SK-N-SH (cell line): Measurements from ENCODE around the gene SLC24A4. TPM values are rescaled to one million over a fixed set of nuclear protein-coding genes. Genes with fewer than 3 reads are reported as not detected.

Source experiments
- CTCF ChIA-PET: fragments of 300-600, 350-600 bp; formaldehyde crosslinking; extraction: SDS; loops from one replicate; lab custom pipeline; 2021; lab: Yijun Ruan, JAX
- POLR2A ChIA-PET: fragments of 350-600 bp; sonication (Branson Sonifier 250); formaldehyde crosslinking; extraction: SDS; loops from one replicate; lab custom pipeline; 2020; ENCODE audit warnings: antibody characterized with exemption, inconsistent platforms; lab: Yijun Ruan, JAX
- DNase-seq: peaks from one replicate; pipeline ENCODE4 v3.0.0; 2012
- H2AFZ ChIP-seq: fragments of 200-600 bp; sonication (generic); 2 replicates; pipeline ENCODE4 v1.8.1; 2016; ENCODE audit warnings: antibody characterized with exemption, mild to moderate bottlenecking, low read depth
- H3F3A ChIP-seq: fragments of 200-600 bp; sonication (generic); replicated peaks from 2 replicates; pipeline ENCODE3; 2016; ENCODE audit warnings: antibody characterized with exemption, mild to moderate bottlenecking; ENCODE audit not compliant: insufficient read depth
- H3K27ac ChIP-seq, 2 experiments: fragments of 200-500 bp in 1 of 2; fragments of 200-600 bp in 1 of 2; sonication (Bioruptor generic) in 1 of 2; sonication (generic), shearing (Covaris generic) in 1 of 2; 2 replicates each; pipeline versions ENCODE4 v1.5.1 to v1.6.1; 2014 to 2016; ENCODE audit warnings: low read depth in 2 of 2, inconsistent platforms in 1 of 2, low read length in 1 of 2, mild to moderate bottlenecking in 1 of 2, mixed read lengths in 1 of 2
- H3K27me3 ChIP-seq: fragments of 200-600 bp; sonication (generic), shearing (Covaris generic); 2 replicates; pipeline ENCODE4 v1.6.1; 2016; ENCODE audit warnings: mixed run types; ENCODE audit not compliant: insufficient read depth
- H3K36me3 ChIP-seq, 2 experiments: fragments of 200-500 bp in 1 of 2; fragments of 200-600 bp in 1 of 2; sonication (Bioruptor generic) in 1 of 2; sonication (generic) in 1 of 2; replicated peaks in 1 of 2; 2 replicates each; pipeline versions ENCODE3 to v1.5.1; 2014 to 2016; ENCODE audit warnings: low read length in 1 of 2, mild to moderate bottlenecking in 1 of 2; ENCODE audit not compliant: insufficient read depth in 2 of 2, control insufficient read depth in 1 of 2
- H3K4me1 ChIP-seq, 2 experiments: fragments of 200-500 bp in 1 of 2; fragments of 200-600 bp in 1 of 2; sonication (Bioruptor generic) in 1 of 2; sonication (generic), shearing (Covaris generic) in 1 of 2; 2 replicates each; pipeline versions ENCODE4 v1.5.1 to v1.6.1; 2014 to 2016; ENCODE audit warnings: low read depth in 1 of 2, low read length in 1 of 2, mixed run types in 1 of 2; ENCODE audit not compliant: insufficient read depth in 2 of 2, control insufficient read depth in 1 of 2
- H3K4me2 ChIP-seq: fragments of 200-600 bp; sonication (generic), shearing (Covaris generic); 2 replicates; pipeline ENCODE4 v1.6.1; 2017; ENCODE audit warnings: mixed run types
- H3K4me3 ChIP-seq, 2 experiments: fragments of 200-500 bp in 1 of 2; fragments of 200-600 bp in 1 of 2; sonication (Bioruptor generic) in 1 of 2; sonication (generic), shearing (Covaris generic) in 1 of 2; 2 replicates each; pipeline versions ENCODE4 v1.5.1 to v1.8.1; 2014 to 2016; ENCODE audit warnings: low read depth in 2 of 2, inconsistent platforms in 1 of 2, low read length in 1 of 2, mild to moderate bottlenecking in 1 of 2, mixed read lengths in 1 of 2, moderate library complexity in 1 of 2
- H3K79me2 ChIP-seq: fragments of 200-600 bp; sonication (generic); 2 replicates; pipeline ENCODE4 v1.8.1; 2017; ENCODE audit warnings: mild to moderate bottlenecking; ENCODE audit not compliant: insufficient read depth
- H3K9ac ChIP-seq: fragments of 200-600 bp; sonication (generic); 2 replicates; pipeline ENCODE4 v1.6.1; 2017; ENCODE audit warnings: mixed run types
- H3K9me2 ChIP-seq: fragments of 200-600 bp; sonication (generic); 2 replicates; pipeline ENCODE4 v1.6.1; 2017; ENCODE audit warnings: mixed run types
- H3K9me3 ChIP-seq: fragments of 200-600 bp; sonication (generic); 2 replicates; pipeline ENCODE4 v1.6.1; 2017; ENCODE audit warnings: mixed run types, mild to moderate bottlenecking, moderate library complexity
- H4K20me1 ChIP-seq: fragments of 200-600 bp; sonication (generic); 2 replicates; pipeline ENCODE4 v1.6.1; 2017; ENCODE audit warnings: mild to moderate bottlenecking, mixed run types; ENCODE audit not compliant: insufficient read depth
- EP300 ChIP-seq, 2 experiments: IDR thresholded peaks; 2 replicates each; pipeline versions ENCODE4 v1.4.0 to v1.6.1; 2012; ENCODE audit warnings: borderline replicate concordance in 1 of 2, low read depth in 1 of 2, low read length in 1 of 2
- EZH2phosphoT487 ChIP-seq: fragments of 200-600 bp; sonication (generic); IDR thresholded peaks from 2 replicates; pipeline ENCODE4 v1.6.1; 2017; ENCODE audit warnings: low read depth, mixed run types, mild to moderate bottlenecking, antibody characterized with exemption, moderate library complexity, borderline replicate concordance
- GABPA ChIP-seq: IDR thresholded peaks from 2 replicates; pipeline ENCODE4 v1.4.0; 2012; ENCODE audit warnings: low read depth, mild to moderate bottlenecking
- GATA2 ChIP-seq: sonication (generic); formaldehyde crosslinking; IDR thresholded peaks from 2 replicates; pipeline ENCODE4 v1.5.0; 2020; ENCODE audit warnings: mild to moderate bottlenecking, missing genetic modification reagents
- MEF2A ChIP-seq: IDR thresholded peaks from 2 replicates; pipeline ENCODE4 v1.4.0; 2012; ENCODE audit warnings: low read depth, borderline replicate concordance
- MXI1 ChIP-seq: IDR thresholded peaks from 2 replicates; pipeline ENCODE4 v1.6.1; 2012; ENCODE audit warnings: mild to moderate bottlenecking, low read depth, low read length, improper control_type of control experiment
- NFIC ChIP-seq: IDR thresholded peaks from 2 replicates; pipeline ENCODE4 v1.4.0; 2012; ENCODE audit warnings: borderline replicate concordance
- PBX3 ChIP-seq: IDR thresholded peaks from 2 replicates; pipeline ENCODE4; 2012
- POLR2AphosphoS5 ChIP-seq: IDR thresholded peaks from 2 replicates; pipeline ENCODE4 v1.6.1; 2012; ENCODE audit warnings: low read depth, low read length
- RAD21 ChIP-seq: IDR thresholded peaks from 2 replicates; pipeline ENCODE4 v1.6.1; 2012; ENCODE audit warnings: mild to moderate bottlenecking, low read length
- RCOR1 ChIP-seq: fragments of 150-350 bp; IDR thresholded peaks from 2 replicates; pipeline ENCODE4 v1.6.1; 2017; ENCODE audit warnings: antibody characterized with exemption, low read length
- RFX5 ChIP-seq: IDR thresholded peaks from 2 replicates; pipeline ENCODE4 v1.6.1; 2012; ENCODE audit warnings: mild to moderate bottlenecking, improper control_type of control experiment, low read length
- TCF12 ChIP-seq: IDR thresholded peaks from 2 replicates; pipeline ENCODE4 v1.4.0; 2012
- TEAD4 ChIP-seq: IDR thresholded peaks from 2 replicates; pipeline ENCODE4 v1.4.0; 2012; ENCODE audit warnings: mild to moderate bottlenecking, borderline replicate concordance; ENCODE audit not compliant: insufficient read depth
- USF1 ChIP-seq: IDR thresholded peaks from 2 replicates; pipeline ENCODE4 v1.4.0; 2012; ENCODE audit warnings: low read depth, borderline replicate concordance
- YY1 ChIP-seq: IDR thresholded peaks from 2 replicates; pipeline ENCODE4 v1.4.0; 2012; ENCODE audit warnings: low read depth, mild to moderate bottlenecking
- ZBTB33 ChIP-seq: IDR thresholded peaks from 2 replicates; pipeline ENCODE4 v1.4.0; 2012; ENCODE audit warnings: low read depth, borderline replicate concordance
- WGBS: methylation state at CpG from one replicate; pipeline ENCODE4 v1.1.6; 2017; ENCODE audit warnings: low lambda C conversion rate; 5-methylcytosine and 5-hydroxymethylcytosine counted together
- polyA plus RNA-seq, 3 experiments: library from polyadenylated mRNA; depleted of rRNA; stranded (reverse); fragments of >200 nt; gene quantifications; 2 replicates each; pipeline ENCODE4 v1.2.3, GENCODE V29; 2012
- TF ChIP-seq, protein P1 (sequence below): IDR thresholded peaks from 2 replicates; pipeline ENCODE4 v1.4.0; 2012; ENCODE audit warnings: low read depth
- TF ChIP-seq, protein P2 (sequence below): fragments of 150-350 bp; IDR thresholded peaks from 2 replicates; pipeline ENCODE4 v1.6.1; 2017; ENCODE audit warnings: antibody characterized with exemption, low read length, low read depth, borderline replicate concordance
- TF ChIP-seq, protein P3 (sequence below): fragments of 150-350 bp; IDR thresholded peaks from 2 replicates; pipeline ENCODE4 v1.6.1; 2016; ENCODE audit warnings: mild to moderate bottlenecking, low read depth, low read length

SLC24A4 gene
- polyA plus RNA-seq, 1 of the 3 experiments (the other 2 are of a cell fraction) = 0.07 TPM

DNA sequence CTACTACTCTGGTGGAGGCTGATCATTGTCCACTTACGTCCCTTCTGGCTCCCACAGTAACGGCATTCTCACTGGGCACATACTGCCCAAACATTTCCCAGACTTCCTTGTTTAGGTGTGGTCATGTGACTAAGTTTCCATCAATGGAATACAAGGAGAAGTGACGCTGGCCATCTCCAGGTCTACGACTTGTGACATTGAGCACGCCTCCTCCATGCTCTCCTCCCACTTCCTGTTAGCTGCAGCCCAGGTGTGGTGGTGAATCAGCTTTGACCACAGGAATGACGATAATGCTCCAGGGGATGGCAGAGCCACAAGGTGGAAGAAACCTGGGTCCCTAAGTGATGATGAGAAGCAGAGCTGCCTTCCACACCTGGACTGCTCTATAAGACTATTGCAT lies 6.0 kb upstream of the SLC24A4 start:
- POLR2A ChIA-PET = no interaction called here
- Histone ChIP-seq H2AFZ (no peak overlapping the region), H3K9me3 (no peaks in the 10 kb centered on the region)

GRCh38 chr14:92317511-92317910 lies 5.5 kb upstream of the SLC24A4 start:
- no peaks in the 10 kb centered on the region for H3K4me1 ChIP-seq
- ChIA-PET POLR2A (no interaction called here), CTCF (interaction anchor here (1.0 to 1.7 kb wide), 2 partner anchors 9 to 23 kb away, joined by 3 to 6 read pairs; no protein-coding TSS in a partner anchor)
- no peaks in the 10 kb centered on the region for H3F3A ChIP-seq
- no peaks in the 10 kb centered on the region for H3K9me3 ChIP-seq
- no peak overlapping the region for H3K4me3 ChIP-seq
- H3K27me3 ChIP-seq = peaks cover 62% of the 10 kb centered on the region
- DNase-seq = no peak
- H3K36me3 ChIP-seq = no peaks in the 10 kb centered on the region
- H3K79me2 ChIP-seq = no peaks in the 10 kb centered on the region
- H3K4me2 ChIP-seq = no peak overlapping the region
- H3K9ac ChIP-seq = no peak overlapping the region
- no peak overlapping the region for H3K27ac ChIP-seq
- WGBS = 3% methylated on average over 3 of the region's 5 CpGs
- no peaks in the 10 kb centered on the region for H4K20me1 ChIP-seq
- no peaks in the 10 kb centered on the region for H3K9me2 ChIP-seq
- H2AFZ ChIP-seq = no peak overlapping the region
- TF ChIP-seq EZH2phosphoT487 (no peak), EP300 (IDR thresholded peaks at IDR 0.05; ENCODE audit: borderline replicate concordance in 1 of 2, low read depth in 1 of 2, low read length in 1 of 2) (no peak), MXI1 (no peak), GATA2 (CRISPR knock-in tag) (no peak), TEAD4 (no peak), GABPA (no peak), USF1 (no peak), TCF12 (no peak), RAD21 (no peak), RCOR1 (no peak), MEF2A (no peak), ZBTB33 (no peak), RFX5 (no peak)
- TF ChIP-seq, protein P1, sequence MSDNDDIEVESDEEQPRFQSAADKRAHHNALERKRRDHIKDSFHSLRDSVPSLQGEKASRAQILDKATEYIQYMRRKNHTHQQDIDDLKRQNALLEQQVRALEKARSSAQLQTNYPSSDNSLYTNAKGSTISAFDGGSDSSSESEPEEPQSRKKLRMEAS = no peak
- TF ChIP-seq, protein P2, sequence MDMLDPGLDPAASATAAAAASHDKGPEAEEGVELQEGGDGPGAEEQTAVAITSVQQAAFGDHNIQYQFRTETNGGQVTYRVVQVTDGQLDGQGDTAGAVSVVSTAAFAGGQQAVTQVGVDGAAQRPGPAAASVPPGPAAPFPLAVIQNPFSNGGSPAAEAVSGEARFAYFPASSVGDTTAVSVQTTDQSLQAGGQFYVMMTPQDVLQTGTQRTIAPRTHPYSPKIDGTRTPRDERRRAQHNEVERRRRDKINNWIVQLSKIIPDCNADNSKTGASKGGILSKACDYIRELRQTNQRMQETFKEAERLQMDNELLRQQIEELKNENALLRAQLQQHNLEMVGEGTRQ = no peak

More for the DNA sequence above, 6.0 kb upstream of the SLC24A4 start:
- Histone ChIP-seq H3K27ac (no peak overlapping the region), H3F3A (no peaks in the 10 kb centered on the region), H3K9me2 (no peaks in the 10 kb centered on the region), H4K20me1 (no peaks in the 10 kb centered on the region), H3K4me3 (no peak overlapping the region), H3K27me3 (peaks cover 57% of the 10 kb centered on the region), H3K9ac (no peak overlapping the region)
- TF ChIP-seq YY1 (no peak), GABPA (no peak), RCOR1 (no peak), NFIC (no peak), RFX5 (no peak), TCF12 (no peak), PBX3 (no peak), EZH2phosphoT487 (no peak), MXI1 (no peak), POLR2AphosphoS5 (no peak)
- TF ChIP-seq, protein P3, sequence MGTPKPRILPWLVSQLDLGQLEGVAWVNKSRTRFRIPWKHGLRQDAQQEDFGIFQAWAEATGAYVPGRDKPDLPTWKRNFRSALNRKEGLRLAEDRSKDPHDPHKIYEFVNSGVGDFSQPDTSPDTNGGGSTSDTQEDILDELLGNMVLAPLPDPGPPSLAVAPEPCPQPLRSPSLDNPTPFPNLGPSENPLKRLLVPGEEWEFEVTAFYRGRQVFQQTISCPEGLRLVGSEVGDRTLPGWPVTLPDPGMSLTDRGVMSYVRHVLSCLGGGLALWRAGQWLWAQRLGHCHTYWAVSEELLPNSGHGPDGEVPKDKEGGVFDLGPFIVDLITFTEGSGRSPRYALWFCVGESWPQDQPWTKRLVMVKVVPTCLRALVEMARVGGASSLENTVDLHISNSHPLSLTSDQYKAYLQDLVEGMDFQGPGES = no peak
- TF ChIP-seq, all 33 proteins: peak for 0
- H3K4me1 ChIP-seq = no peaks in the 10 kb centered on the region
- DNase-seq = no peak
- 14% methylated on average over 6 of the region's 6 CpGs for WGBS
- no peak overlapping the region for H3K4me2 ChIP-seq
- H3K36me3 ChIP-seq = no peaks in the 10 kb centered on the region
- CTCF ChIA-PET = interaction anchor here (1.7 kb wide), 1 partner anchor 23 kb away, joined by 6 read pairs; no protein-coding TSS in a partner anchor
- H3K79me2 ChIP-seq = no peaks in the 10 kb centered on the region
